HG03342 (cell line): ENCODE measurements around the gene PLCB3.

ENCODE experiments used
- ATAC-seq: cut with Tn5 transposase; IDR thresholded peaks from one replicate; pipeline ENCODE4 v1.9.1; 2021; ENCODE audit warnings: mild to moderate bottlenecking, moderate library complexity; ENCODE audit not compliant: unreplicated experiment

PLCB3 gene

DNA sequence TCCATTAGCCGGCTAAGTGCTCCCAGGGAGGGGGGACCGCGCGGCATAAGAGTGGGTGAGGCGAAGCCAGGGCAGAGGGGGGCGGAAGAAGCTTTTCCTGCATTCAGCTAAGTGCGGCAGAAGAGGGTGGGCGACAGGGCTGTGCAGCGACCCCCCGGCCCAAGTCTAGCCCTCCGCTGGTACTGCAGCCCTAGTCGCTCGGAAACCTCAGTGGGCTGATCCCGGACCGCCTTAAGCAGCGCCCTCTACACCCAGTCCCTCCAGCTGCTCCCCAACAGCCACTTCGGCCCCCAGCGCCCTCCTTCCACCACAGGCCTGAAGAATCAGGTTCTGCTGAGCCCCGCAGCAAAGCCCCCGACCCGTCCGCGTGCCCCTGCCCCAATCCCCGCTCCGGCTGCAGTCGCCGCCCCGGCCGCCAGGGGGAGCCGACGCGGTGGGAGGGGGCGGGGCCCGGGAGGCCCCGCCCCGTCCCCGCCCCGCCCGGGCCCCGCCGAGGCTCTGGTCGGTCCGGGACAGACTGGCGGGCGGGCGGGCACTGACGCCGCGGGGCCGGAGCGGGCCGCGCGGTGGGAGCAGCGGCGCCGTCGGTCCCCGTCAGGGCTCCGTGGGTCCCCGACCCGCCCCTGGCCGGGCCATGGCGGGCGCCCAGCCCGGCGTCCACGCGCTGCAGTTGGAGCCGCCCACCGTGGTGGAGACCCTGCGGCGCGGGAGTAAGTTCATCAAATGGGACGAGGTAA, at the start of gene PLCB3:
Gene PLCB3 (plus strand): TSS at position 515 of the 737 bp plus-strand sequence. CDS start 120 bp downstream, at position 635.
- ATAC-seq: peak; percentile 39

DNA sequence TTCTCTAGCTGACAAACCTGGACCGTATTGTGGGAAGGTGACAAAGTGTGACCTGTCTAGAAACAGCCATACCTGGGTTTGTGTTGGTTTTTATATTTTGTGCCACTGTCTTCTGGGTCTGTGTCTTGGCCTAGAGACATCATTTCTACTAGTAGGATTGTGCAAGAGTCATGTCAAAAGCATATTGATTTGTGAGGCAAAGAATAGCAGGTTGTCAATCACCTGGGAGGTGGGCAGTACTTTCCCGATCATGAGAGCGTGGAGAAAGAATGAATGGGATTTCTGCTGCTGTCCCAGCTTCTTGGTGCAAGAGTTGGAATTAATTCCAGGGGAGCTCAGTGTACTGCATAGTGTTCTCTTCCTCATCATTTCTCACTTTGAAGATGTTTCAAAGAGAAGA, 49.8 kb upstream of the PLCB3 start:
- ATAC-seq: no peak

DNA sequence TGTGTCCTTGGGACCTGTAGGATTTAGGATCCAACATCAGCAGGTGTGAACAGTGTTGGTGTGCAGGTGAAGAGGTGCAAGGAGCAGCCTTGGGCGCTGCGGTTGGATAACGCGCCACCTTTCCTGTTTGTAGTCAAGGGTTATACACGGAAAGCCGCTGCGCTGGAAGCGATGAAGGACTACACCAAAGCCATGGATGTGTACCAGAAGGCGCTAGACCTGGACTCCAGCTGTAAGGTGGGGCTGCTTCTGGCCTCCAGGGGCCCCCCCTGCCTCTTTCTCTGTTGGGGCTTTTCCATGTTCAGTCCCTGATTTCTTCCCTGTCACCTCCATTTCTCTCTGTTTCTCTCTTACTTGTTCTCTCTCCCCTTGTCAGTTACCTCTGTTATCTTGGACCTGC, 48.3 kb upstream of the PLCB3 start:
- no peak for ATAC-seq

DNA sequence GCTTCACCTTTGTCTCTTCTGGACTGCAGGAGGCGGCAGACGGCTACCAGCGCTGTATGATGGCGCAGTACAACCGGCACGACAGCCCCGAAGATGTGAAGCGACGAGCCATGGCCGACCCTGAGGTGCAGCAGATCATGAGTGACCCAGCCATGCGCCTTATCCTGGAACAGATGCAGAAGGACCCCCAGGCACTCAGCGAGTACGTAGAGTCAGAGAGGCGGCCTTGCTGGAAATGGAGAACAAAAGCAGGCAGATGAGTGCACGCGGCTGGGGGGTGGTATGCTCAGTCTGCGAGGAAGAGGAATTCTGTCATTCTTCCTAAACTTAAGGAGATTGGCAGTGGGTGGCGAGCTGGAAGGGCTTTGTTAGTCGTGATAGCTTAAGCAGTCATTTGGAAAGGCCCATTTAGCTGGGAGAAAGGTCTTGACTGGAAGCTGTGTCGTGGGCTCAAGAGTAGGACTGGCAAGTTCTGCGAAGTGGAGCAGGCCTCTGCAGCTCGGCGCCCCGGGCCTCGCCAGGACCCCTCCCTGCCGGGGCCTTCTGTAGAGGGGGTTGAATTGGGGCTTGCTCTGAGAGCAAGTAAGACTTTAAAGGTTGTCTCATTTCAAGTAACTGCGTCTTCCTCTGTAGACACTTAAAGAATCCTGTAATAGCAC, 47.8 kb upstream of the PLCB3 start:
- ATAC-seq: no peak

DNA sequence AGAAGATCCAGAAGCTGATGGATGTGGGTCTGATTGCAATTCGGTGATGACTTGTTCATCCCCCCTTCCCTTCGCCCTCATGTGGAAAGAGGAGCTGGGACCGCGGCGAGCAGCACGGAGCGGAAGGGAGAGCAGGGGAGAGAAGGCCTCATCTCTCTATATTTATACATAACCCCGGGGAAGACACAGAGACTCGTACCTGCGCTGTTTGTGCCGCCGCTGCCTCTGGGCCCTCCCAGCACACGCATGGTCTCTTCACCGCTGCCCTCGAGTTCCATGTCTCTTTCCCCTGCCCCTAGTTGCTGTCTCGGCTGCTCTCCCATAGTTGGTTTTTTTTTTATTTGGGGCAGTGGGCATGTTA, 47.3 kb upstream of the PLCB3 start:
- no peak for ATAC-seq

DNA sequence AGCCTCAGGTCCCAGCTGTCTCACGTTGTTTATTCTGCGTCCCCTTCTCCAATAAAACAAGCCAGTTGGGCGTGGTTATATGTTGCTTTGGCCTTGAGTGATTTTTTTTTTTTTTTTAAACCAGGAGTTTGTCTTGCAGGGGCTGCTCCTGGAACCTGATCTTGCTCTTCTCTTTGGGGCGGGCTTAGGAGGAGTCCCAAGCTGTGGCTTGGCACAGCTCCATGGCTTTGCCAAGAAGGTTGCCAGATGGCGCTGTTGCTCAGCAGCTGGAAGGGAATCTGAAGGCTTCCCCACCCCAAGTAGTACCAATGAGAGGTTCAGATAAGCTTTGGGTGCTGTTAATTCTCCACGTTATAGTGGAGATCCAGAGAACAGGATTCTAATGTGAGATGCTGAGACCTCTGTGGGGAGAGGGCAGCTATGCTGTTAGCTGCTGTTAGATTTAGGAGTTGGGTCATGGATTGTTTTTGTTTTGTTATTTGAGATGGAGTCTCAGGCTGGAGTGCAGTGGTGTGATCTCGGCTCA, 46.8 kb upstream of the PLCB3 start:
- ATAC-seq: no peak

DNA sequence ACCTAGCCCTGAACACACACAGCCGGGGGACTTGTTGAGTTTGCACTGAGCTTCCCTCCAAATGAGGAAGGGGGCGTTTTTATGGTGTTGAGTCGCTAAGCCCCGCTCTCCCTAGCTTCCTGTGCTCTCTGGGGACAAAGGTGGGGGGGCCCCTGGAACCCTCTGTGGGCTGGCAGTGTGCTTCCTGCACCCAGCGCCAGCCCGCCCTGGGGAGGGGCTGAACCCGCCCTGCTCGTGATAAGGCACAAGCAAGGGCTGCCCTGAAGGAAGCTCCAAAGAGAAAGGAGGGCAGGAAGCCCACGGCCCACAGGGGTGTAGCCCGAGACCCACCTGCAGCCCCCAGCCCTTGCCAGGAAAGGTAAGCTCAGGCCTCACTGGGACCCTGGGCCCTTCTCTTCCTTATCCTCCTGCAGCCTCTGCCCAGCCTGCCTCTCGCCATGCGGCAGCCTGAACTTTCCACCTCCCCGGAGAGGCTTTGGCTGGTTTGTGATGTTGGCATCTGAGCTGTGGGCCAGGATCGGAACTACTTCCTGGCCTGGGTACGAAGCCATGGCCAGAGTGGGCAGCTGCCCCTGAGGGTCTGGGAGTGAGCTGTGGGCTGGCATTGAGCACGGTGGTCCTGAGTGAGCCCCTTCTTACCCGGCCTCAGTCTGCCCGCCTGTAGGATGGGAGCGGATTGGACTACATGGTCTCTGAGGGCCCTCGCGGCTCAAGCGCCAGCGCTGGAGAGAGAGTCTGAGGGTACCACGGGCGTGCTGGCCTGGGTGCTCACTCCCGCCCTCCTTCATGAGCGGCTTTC, 44.7 kb upstream of the PLCB3 start, which contains the start of gene FERMT3:
Gene FERMT3 (plus strand): TSS at position 265 of the 799 bp plus-strand sequence. CDS start 644 bp downstream, outside the sequence.
- ATAC-seq: no peak

DNA sequence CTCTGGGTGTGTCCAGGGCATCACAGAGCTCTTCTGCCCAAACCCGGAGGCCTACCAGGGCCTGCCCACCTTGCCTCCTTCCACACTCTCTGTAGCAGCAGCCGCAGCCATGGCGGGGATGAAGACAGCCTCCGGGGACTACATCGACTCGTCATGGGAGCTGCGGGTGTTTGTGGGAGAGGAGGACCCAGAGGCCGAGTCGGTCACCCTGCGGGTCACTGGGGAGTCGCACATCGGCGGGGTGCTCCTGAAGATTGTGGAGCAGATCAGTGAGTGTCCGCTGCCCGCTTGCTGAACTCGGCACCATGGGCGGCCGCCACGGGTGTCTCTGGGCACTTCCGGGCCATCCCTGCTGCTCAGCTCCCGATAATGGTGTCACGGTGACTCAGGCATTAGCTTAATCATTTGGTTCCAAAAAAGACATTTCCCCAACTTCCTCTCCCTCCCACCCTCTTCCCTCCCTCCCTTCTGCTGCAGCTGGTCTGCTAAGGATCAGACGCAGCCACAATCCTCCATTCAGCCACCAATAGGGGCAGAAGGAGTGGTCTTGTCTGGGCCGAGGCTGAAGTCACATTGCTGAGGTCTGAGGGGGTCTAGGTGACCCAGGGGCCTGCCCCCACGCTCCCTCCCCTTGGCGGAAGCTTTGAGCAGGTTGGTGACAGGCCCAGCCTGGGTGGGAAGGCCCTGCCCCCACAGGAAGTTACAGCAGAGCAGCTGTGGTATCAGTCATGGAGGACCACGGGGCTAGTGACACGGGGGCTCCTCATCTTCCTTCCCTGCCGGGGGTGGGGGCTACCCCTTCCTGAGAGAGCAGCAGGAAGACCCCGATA, 43.9 kb upstream of the PLCB3 start:
- ATAC-seq: peak; percentile 56

DNA sequence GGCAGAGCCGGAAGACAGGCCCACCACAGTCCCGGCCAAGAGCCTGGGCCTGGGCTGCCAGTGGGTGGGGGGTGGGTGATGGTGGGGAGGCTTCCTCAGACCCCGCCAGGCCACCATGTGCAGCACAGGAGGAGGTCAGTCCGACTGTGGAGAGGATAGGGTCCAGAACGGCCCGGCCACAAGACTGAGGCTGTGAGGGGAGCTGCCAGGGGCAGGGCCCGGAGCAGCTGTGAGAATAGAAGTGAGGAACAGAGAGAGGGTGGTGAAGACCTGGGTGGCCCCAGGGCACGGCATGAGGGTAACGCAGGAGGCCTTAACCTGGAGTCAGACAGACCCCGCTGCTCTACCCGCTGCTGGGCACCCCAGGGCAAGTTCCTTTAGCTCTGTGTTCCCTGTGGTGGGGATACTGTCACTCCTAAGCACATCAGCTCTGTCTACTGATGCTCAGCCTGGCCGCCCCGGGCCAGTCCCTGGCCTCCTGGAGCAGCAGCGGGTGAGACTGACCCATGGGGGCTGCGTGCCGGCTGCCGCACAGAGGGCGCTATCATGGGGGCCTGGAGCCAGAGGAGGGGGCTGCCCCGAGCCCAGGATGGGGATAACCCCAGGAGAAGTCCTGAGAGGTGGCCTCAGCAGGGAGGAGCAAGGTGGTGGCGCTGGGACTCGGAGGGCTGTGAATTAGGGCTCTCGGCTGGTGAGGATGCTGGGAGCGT, 43.1 kb upstream of the PLCB3 start:
- ATAC-seq: no peak

DNA sequence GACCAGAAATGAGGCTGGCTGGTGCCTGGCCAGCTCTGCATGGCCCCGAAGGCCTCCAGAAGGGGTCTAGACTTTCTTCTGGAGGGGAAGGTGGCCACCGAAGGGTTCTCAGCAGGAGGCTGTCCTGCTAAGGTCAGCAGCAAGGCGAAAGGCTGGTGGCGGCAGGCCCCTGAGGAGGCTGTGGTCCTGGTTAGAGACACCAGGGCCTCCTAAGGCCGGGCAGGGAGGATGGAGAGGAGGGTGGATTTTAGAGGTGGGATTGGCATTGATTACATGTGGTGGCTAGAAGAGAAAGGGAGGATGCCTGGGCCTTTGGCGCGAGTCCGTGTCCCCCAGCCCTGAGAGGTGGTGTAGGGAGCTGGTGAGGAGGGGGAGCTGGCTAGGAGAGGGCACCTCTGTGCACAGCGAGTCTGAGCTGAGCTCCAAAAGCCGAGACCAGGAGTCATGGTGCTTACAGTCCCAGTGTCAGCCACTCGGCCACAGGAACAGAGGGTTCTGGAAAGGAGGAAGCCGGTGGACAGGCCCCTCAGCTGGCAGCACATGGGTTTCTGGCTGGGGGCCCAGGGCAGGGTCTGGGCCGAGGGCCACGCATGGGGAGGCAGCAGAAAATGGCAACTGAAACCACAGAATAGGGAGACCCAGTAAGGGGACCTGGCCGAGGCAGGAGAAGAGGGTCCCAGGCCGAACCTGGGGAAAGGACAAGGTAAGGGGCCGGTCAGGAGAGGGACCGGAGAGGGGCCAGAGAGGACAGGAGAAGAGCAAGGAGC, 42.4 kb upstream of the PLCB3 start:
- ATAC-seq: no peak

DNA sequence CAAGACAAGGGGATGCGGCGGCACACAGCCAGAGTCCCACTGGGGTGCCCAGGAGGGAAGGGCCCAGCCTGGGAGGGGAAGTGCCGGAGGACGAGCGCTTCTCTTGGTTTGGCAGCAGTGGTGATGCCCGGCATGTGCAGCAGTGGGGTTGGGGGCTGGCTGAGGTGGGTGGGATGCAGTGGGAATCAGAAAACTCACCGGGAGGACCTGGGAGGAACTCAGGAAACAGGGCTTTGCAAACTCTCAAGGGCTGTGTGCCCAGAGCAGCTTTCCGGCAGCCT, 41.8 kb upstream of the PLCB3 start:
- no peak for ATAC-seq

DNA sequence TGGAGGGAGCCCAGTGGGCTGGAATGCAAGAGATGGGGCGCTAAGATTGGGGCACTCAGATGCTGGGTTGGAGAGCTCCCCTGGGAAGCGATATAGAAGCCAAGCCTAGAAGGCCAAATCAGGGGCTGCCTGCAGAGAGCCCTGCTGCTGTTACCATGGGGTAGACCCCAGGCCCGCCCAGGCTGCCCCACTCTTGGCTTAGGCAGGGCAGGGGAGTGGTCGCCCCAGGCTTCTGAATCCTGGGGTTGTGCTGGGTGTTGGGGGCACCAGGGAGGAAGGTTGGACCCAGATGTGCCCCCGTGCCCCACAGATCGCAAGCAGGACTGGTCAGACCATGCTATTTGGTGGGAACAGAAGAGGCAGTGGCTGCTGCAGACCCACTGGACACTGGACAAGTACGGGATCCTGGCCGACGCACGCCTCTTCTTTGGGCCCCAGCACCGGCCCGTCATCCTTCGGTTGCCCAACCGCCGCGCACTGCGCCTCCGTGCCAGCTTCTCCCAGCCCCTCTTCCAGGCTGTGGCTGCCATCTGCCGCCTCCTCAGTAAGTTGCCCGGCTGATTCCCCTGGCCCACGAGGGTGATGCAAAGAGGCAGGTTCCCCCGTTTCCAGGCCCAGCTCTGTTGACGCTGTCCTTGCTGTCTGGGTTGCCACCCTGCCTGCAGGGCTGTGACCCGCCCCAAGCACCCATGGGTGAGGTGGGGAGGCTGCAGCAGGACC, 40.9 kb upstream of the PLCB3 start:
- ATAC-seq: no peak

DNA sequence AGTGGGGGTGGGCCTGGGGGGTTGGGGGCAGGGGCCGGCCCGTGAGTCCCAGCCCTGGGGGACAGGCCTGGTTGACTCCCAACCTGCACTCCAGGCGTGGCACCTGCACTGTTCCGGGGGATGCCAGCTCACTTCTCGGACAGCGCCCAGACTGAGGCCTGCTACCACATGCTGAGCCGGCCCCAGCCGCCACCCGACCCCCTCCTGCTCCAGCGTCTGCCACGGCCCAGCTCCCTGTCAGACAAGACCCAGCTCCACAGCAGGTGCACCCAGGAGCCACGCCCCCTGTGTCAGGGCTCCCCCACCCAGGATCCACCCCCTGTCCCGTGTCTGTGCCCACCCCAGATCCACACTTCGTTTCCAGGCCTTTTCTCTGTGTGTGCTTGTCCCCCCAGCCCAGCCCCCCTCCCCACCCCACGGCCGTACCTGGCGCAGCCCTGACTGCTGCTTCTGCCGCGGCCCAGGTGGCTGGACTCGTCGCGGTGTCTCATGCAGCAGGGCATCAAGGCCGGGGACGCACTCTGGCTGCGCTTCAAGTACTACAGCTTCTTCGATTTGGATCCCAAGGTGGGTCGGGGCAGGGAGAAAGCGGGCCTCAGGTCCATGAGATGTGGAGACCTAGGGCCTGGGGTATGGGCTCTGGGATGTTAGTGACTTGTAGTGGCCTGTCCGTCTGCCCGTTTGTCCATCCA, 40.0 kb upstream of the PLCB3 start:
- ATAC-seq: no peak

DNA sequence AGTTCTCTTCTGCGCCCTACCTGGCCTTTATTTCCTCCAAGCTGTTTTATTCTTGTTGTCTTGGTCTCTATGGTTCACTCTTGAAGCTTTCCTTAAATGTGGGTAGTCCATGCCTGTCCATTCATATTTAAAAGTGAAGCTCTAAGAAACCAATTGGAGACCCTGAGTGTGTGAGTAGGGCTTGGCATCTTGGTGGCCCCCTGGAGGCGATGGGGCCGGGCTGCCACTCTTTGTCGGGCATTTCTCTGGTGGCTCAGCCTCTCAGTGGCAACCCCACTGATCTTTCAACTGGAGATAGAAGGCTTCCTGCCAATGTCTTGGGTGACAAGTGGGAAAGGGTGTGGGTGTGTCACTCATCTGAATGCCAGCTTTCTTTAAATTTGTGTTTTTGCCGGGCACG, 34.5 kb upstream of the PLCB3 start:
- ATAC-seq: no peak

DNA sequence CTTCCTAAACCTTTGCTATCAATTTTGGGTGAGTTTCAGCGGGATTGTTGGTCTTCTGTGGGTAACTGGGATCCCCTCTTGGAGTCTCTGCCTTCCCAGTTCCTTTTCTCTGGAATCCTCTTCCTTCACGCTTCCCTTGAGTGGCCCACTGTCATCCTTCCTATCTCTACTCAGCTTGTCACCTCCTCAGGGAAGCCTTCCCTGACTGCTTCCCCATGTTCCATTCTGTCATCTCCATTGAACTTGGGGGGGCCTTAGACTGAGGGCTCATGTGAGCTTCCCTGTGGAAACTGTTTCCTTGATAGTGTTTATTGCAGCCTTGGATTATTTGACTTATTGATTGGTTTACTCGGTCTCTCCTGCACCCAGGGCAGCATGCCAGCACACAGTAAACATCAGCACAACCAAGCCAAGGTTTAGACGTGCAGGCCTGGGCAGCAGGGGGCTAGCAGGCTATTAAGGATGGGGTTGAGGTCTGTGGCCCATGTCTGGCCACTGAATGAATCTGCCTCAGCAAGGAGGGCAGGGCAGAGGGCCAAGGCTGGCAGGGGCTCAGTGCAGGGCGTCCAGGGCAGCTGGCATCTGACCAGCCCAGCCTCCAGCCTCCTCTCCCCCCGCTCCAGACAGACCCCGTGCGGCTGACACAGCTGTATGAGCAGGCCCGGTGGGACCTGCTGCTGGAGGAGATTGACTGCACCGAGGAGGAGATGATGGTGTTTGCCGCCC, 32.5 kb upstream of the PLCB3 start:
- no peak for ATAC-seq

DNA sequence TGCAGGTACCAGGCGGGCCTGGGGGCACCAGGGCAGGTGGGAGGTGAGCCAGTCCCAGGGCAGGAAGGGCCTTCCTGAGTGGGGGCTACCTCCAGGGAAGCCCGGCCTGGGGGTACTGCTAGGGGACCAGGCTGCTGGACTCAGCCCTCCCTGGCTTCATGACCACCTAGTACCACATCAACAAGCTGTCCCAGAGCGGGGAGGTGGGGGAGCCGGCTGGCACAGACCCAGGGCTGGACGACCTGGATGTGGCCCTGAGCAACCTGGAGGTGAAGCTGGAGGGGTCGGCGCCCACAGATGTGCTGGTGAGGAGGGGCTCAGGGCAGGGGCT, 32.0 kb upstream of the PLCB3 start:
- no peak for ATAC-seq

DNA sequence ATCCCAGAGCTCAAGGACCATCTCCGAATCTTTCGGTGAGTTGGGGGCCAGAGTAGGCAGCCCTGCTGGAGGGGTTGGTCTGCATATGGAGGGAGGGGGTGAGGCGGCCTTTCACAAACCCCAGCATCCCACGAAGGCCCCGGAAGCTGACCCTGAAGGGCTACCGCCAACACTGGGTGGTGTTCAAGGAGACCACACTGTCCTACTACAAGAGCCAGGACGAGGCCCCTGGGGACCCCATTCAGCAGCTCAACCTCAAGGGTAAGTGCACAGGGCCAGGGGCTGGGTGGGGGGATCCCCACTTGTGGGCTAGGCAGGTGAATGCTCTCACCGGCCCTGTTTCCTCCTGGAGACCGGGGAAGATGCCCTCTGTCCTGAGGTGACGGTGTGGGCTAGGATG, 31.6 kb upstream of the PLCB3 start:
- no peak for ATAC-seq

DNA sequence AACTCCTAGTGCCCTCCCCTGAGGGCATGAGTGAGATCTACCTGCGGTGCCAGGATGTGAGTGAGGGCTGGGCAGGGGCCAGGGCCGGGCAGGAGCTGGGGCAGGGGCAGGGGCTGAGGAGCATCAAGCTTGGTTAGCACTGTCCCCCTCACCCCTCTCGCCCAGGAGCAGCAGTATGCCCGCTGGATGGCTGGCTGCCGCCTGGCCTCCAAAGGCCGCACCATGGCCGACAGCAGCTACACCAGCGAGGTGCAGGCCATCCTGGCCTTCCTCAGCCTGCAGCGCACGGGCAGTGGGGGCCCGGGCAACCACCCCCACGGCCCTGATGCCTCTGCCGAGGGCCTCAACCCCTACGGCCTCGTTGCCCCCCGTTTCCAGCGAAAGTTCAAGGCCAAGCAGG, 31.1 kb upstream of the PLCB3 start:
- ATAC-seq: no peak
